ENCODE data around the gene RBFOX2. TPM values are rescaled to one million over a fixed set of nuclear protein-coding genes. Genes with fewer than 3 reads are reported as not detected.
A peak's percentile ranks its signal among the peaks of the same experiment; 100 is the strongest.
"Not testable (repeated sequence)": the region's sequence is repeated elsewhere in the genome, so short reads cannot be mapped to it uniquely, and the experiment has no call there.

The RBFOX2 gene
- polyA plus RNA-seq, 4 donors: 113 to 208 (median 133) TPM

DNA sequence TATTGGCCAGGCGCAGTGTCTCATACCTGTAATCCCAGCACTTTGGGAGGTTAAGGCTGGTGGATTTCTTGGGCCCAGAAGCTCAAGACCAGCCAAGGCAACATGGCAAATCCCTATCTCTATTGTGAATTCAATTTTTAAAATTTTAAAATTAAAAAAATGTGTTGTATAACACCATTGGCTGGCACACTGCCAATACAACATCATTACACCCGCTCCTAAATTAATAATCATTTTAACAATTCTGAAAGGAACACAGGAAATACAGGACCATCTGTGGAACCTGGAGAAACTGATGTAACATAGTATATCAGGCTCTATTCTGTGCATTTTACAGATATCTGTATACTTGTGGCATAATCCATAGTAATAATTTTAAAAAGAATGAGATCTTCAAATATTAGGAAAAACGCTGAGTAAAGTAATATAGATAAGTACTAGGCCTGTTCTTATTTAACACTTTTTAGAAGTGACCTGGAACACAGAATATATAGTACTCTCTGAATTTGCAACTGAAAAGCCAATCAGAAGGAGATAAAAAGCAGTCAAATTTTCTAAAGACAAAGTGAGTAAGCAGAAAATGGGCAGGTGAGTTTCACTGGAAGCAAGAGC, 186.6 kb downstream of the RBFOX2 start:
- no peak for DNase-seq (ENCODE audit: low read depth in 4 of 4, low spot score in 3 of 4)

GRCh38 chr22:35840302-35840739, 188.3 kb downstream of the RBFOX2 start:
- peak; percentile 82 to 89 (median 86) for DNase-seq (ENCODE audit: low read depth in 4 of 4, low spot score in 3 of 4)

DNA sequence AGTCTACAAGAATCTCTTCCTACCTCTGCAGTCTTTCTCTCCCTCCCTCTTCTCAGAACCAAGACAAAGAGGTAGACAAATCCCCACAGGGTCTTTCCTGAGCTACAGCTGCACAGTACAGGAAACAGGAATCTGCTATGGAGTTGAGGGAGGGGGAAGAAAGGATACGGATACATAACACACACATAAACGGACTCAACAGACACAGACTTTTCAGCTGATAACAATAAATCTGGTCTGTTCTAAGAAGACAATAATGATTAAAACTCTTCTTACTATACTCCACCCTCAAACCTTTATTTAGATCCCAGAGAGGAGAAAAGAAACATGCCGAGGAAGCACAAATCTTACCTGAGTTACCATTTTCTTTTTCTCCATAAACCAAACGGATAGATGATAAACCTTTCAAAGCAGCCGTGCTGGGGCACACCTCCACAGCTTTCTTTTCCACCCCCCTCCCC, 188.8 kb downstream of the RBFOX2 start:
- no peak for DNase-seq (ENCODE audit: low read depth in 4 of 4, low spot score in 3 of 4)

DNA sequence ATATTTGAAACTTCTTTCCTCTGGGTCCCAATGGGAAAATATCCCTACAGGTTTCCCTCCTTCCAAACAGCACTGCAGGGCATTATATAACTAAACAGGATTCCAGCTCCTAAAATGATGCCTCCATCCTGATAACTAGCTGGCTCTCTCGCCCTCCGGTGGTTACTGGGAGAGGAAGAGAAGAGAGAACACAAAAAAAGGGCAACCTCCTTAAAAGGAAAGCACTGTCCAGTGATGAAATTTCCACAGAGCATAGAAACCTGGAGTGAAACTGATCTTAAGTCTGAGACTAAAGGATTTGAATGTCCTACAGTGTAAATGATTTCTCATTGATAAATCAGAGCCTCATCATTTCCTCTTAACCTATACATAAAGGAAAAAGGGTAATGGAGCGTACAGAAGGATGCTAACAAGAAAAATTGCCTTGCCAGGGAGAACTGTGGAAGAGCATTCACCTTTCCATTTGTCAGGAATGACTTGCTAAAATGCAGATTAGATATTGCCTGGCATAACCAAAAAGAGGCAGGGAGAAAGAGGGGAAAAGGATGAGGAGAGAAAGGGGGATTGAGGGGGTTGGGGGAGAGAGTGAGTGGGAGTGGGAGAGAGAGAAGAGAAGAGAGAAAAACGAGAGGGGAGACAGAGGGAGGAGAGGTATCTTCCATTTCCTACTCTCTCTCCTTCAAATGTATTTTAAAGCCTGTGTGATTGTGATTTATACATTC, 189.6 kb downstream of the RBFOX2 start:
- DNase-seq (ENCODE audit: low read depth in 4 of 4, low spot score in 3 of 4): no peak

- DNase-seq (ENCODE audit: low read depth in 4 of 4, low spot score in 3 of 4): no peak
These were observed 191.4 kb downstream of the RBFOX2 start for GRCh38 chr22:35837101-35837727.

GRCh38 chr22:35835998-35836691, 192.5 kb downstream of the RBFOX2 start:
- no peak for DNase-seq (ENCODE audit: low read depth in 4 of 4, low spot score in 3 of 4)

- DNase-seq (ENCODE audit: low read depth in 4 of 4, low spot score in 3 of 4): no peak
These were observed 193.2 kb downstream of the RBFOX2 start for GRCh38 chr22:35835267-35835997.

GRCh38 chr22:35834061-35834460, 194.6 kb downstream of the RBFOX2 start:
- DNase-seq (ENCODE audit: low read depth in 4 of 4, low spot score in 3 of 4): no peak

DNA sequence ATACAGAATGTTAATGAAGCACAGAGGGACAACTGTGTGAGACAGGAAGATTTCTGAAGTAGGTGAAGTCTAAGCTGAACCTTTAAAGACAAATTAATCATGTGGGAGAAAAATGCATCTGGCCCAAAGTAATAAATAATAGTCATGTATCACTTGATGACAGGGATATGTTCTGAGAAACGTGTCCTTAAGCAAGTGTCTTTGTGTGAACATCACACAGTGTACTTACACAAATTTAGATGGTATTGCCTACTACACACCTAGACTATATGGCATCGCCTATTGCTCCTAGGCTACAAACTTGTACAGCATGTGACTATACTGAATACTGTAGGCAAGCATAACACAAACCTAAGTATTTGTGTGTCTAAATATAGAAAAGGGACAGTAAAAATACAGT, 198.3 kb downstream of the RBFOX2 start:
- DNase-seq (ENCODE audit: low read depth in 4 of 4, low spot score in 3 of 4): no peak

GRCh38 chr22:35824256-35824655, 204.4 kb downstream of the RBFOX2 start:
- no peak for DNase-seq (ENCODE audit: low read depth in 4 of 4, low spot score in 3 of 4)

- no peak for DNase-seq (ENCODE audit: low read depth in 4 of 4, low spot score in 3 of 4)
These were observed 207.0 kb downstream of the RBFOX2 start for GRCh38 chr22:35821654-35822053.

- no peak for DNase-seq (ENCODE audit: low read depth in 4 of 4, low spot score in 3 of 4)
These were observed 209.2 kb downstream of the RBFOX2 start for GRCh38 chr22:35819421-35819820.

GRCh38 chr22:35818897-35819296, 209.7 kb downstream of the RBFOX2 start:
- DNase-seq (ENCODE audit: low read depth in 4 of 4, low spot score in 3 of 4): no peak

DNA sequence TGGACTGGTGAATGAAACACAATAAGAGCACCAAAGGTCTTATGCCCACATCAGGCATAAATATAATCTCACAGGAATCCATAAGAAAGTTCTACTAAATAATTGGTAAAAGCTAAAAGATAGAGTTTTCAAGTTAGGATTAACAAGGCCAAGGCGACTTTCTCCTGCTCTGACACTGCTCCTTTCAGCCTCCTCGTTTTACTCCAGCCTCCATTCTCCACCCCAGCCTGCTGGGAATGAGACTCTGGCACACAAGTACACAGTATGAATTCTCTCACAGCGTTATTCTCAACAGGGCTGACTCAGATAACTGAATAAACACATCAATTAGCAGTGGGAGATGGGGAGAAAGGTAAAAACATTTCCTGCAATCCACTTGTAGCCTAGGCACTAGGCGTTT, 216.0 kb downstream of the RBFOX2 start:
- no peak for DNase-seq (ENCODE audit: low read depth in 4 of 4, low spot score in 3 of 4)

DNA sequence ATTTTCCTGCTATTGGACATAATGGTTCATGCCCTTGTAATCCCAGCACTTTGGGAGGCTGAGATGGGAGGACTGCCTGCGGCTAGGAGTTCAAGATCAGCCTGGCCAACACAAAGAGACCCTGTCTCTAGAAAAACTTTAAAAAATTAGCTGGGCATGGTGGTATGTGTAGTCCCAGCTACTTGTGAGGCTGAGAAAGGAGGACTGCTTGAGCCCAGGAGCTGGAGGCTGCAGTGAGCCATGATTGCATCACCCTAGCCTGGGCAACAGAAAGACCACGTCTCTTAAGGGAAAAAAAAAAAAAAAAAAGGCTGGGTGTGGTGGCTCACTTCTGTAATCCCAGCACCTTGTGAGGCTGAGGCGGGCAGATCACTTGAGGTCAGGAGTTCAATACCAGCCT, 217.0 kb downstream of the RBFOX2 start:
- DNase-seq (ENCODE audit: low read depth in 4 of 4, low spot score in 3 of 4): no peak

- DNase-seq (ENCODE audit: low read depth in 4 of 4, low spot score in 3 of 4): no peak
These were observed 218.8 kb downstream of the RBFOX2 start for GRCh38 chr22:35809816-35810215.

DNA sequence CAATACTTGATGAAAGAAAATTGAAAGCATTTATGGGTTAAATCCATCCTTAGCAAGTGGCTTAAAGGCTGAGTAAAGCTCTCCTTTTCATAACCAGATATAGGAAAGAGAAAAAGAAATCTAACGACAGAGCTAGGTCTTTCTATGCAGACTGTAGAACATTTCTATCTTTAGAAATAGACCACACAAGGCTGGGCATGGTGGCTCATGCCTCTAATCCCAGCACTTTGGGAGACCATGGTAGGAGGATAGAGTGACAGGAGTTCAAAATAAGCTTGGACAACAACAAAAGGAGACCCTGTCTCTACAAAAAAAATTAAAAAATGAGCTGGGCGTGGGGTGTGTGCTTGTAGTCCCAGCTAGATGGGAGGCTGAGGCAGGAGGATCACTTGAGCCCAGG, 220.2 kb downstream of the RBFOX2 start:
- no peak for DNase-seq (ENCODE audit: low read depth in 4 of 4, low spot score in 3 of 4)

GRCh38 chr22:35806668-35807067, 222.0 kb downstream of the RBFOX2 start:
- not testable (repeated sequence) for DNase-seq (ENCODE audit: low read depth in 4 of 4, low spot score in 3 of 4)

- DNase-seq (ENCODE audit: low read depth in 4 of 4, low spot score in 3 of 4): no peak
These were observed 223.2 kb downstream of the RBFOX2 start for GRCh38 chr22:35805466-35805865.

- DNase-seq (ENCODE audit: low read depth in 4 of 4, low spot score in 3 of 4): no peak
These were observed 224.2 kb downstream of the RBFOX2 start for GRCh38 chr22:35804421-35804820.

DNA sequence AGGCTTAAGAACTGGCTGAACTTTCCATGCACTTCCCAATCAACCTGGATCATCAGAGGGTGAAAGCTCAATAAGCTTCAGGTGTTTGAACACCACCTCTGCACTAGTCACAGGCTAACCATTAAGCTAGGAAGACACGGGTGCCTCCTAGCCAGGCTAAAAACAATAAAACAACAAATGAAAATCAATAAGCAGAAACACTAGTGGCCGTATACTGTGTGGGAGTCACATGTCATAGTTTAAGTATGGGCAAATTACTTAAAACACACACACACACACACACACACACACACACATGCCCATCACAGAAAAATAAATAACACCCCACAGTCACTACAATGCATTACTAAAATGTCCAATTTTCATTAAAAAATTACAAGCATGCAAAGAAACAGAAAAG, 225.7 kb downstream of the RBFOX2 start:
- DNase-seq (ENCODE audit: low read depth in 4 of 4, low spot score in 3 of 4): no peak
